Chondrocyte (in vitro differentiated cells): ENCODE results near the gene NKD1. TPM values are rescaled to one million over a fixed set of nuclear protein-coding genes. Genes with fewer than 3 reads are reported as not detected.

Experiments used
- DNase-seq: peaks from one replicate; pipeline ENCODE4 v3.0.0; 2021; ENCODE audit warnings: mixed read lengths, low spot score
- H3K27ac Mint-ChIP-seq: one replicate; pipeline ENCODE4 v1.8.0; 2021; ENCODE audit warnings: mild to moderate bottlenecking, moderate library complexity, mixed read lengths; ENCODE audit not compliant: unreplicated experiment
- H3K27me3 Mint-ChIP-seq: 2 replicates; pipeline ENCODE4 v1.8.0; 2021; ENCODE audit warnings: low read depth, mixed read lengths
- H3K36me3 Mint-ChIP-seq: 2 replicates; pipeline ENCODE4 v1.8.0; 2021; ENCODE audit warnings: low read depth, mixed read lengths
- H3K4me1 Mint-ChIP-seq: 2 replicates; pipeline ENCODE4 v1.8.0; 2021; ENCODE audit warnings: low read depth, mild to moderate bottlenecking, mixed read lengths
- H3K4me3 Mint-ChIP-seq: one replicate; pipeline ENCODE4 v1.8.0; 2021; ENCODE audit warnings: mild to moderate bottlenecking, moderate library complexity, mixed read lengths; ENCODE audit not compliant: unreplicated experiment
- H3K9me3 Mint-ChIP-seq: 2 replicates; pipeline ENCODE4 v1.8.0; 2021; ENCODE audit warnings: low read depth, mixed read lengths
- total RNA-seq: library from RNA; stranded (reverse); gene quantifications from 3 replicates; pipeline ENCODE4 v1.2.1, GENCODE V29; 2021
- TF ChIP-seq, protein P1 (sequence below): fragments of 200-600 bp; sonication (generic); IDR thresholded peaks from 2 replicates; pipeline ENCODE4 v1.5.0; 2021; ENCODE audit warnings: antibody characterized with exemption, mild to moderate bottlenecking, moderate library complexity

The NKD1 gene
- total RNA-seq, 1 donor from 2014 or later: 8.0 TPM

DNA sequence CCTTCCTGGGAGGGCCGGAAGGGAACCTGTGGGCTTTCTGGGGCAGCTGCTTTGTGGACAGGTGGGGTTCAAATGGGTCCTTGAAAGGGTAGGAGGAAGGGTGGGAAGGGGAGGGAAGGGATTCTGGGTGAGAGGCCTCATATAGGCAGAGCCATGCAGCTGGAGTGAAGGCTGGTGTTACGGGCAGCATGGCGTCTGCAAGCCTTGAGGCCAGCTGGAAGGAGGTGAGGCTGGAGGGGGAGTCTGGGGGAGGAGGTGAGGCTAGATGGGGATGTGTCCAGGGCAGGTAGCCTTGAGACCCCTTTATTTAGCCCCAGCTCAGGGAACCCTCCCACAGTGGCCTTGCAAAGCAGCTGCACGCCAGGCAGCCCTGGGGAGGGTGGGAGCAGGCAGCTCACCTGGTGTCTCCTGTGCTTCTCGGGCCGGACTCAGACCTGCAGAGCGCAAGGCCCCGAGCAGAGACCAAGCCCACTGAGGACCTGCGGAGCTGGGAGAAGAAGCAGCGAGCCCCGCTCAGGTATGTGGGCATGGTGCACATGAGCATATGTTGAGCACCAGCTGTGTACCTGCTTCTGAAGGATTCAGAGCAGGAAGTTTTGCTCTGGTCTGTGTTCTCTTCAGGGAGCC lies 82.3 kb downstream of the NKD1 start:
- peaks cover 2% of the 10 kb centered on the region for H3K27me3 Mint-ChIP-seq

DNA sequence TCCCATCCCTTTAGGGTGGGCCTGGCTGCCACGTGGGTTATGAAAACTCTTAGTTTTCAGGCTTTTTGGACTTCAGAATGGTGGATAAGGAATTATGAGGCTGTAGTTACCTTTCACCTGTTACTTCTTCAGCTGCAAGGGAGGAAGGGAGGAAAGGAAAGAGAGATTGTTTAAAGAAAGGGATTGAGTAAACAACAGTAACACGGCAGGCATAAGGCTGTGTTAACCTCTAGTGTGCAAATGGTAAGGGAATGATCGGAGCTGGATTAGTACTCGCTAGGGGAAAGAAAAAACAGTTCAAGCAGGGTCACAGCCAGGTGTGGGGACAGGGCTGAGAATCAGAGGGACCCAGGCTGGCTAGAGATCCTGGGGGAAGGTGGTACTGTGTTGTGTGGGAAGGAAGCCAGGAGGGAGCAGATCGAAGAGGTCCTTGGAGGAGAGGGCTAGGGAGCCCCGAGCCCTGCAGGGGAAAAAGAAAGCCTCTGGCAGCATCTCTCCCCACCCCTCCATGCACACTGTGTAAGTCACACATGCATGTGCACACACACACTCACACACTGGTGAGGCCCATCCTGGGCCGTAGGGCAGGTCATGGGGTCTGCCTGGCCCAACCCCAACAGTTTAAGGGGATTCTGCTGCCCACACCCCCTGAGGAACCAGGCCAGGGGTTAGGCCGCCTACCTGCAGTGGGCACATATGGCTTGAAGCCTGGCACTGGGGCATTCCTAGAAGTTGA lies 83.2 kb downstream of the NKD1 start:
- H3K27ac Mint-ChIP-seq: no peak overlapping the region
- peaks cover 5% of the 10 kb centered on the region for H3K4me1 Mint-ChIP-seq
- TF ChIP-seq, protein P1, sequence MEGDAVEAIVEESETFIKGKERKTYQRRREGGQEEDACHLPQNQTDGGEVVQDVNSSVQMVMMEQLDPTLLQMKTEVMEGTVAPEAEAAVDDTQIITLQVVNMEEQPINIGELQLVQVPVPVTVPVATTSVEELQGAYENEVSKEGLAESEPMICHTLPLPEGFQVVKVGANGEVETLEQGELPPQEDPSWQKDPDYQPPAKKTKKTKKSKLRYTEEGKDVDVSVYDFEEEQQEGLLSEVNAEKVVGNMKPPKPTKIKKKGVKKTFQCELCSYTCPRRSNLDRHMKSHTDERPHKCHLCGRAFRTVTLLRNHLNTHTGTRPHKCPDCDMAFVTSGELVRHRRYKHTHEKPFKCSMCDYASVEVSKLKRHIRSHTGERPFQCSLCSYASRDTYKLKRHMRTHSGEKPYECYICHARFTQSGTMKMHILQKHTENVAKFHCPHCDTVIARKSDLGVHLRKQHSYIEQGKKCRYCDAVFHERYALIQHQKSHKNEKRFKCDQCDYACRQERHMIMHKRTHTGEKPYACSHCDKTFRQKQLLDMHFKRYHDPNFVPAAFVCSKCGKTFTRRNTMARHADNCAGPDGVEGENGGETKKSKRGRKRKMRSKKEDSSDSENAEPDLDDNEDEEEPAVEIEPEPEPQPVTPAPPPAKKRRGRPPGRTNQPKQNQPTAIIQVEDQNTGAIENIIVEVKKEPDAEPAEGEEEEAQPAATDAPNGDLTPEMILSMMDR: no peak
- no peak for DNase-seq
- peaks cover 2% of the 10 kb centered on the region for H3K27me3 Mint-ChIP-seq
- no peak overlapping the region for H3K4me3 Mint-ChIP-seq
- H3K9me3 Mint-ChIP-seq: no peaks in the 10 kb centered on the region
- peaks cover 5% of the 10 kb centered on the region for H3K36me3 Mint-ChIP-seq

More for the DNA sequence above, 82.3 kb downstream of the NKD1 start:
- TF ChIP-seq, protein P1: no peak
- Mint-ChIP-seq H3K4me1 (peaks cover 5% of the 10 kb centered on the region), H3K36me3 (peaks cover 5% of the 10 kb centered on the region), H3K9me3 (no peaks in the 10 kb centered on the region), H3K27ac (no peak overlapping the region), H3K4me3 (no peak overlapping the region)
- DNase-seq: no peak

DNA sequence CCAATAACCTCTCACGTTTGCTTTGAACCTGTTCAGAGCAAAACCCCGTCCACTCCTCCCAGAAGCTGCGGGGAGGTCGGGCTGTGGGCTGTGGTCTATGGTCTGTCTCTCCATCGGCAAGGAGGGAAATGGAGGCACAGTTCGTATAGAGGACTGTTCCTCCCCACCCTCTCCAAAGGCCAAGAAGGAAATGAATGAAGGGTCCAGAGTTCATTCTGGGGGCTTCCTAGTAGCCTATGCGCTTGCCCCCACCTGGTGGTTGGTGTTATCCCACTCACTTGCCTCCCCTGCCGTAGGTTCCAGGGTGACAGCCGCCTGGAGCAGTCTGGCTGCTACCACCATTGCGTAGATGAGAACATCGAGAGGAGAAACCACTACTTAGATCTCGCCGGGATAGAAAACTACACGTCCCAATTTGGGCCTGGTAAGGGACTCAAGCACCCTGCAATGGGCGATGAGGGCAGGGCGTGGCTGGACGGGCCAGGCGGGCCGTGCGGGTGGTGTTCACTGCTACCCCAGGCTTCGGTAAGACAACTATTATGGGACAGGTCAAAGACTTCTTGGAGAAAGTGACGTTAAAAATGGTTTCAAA lies 83.9 kb downstream of the NKD1 start:
- no peak overlapping the region for H3K27ac Mint-ChIP-seq
- TF ChIP-seq, protein P1: no peak
- H3K4me3 Mint-ChIP-seq: no peak overlapping the region
- H3K4me1 Mint-ChIP-seq: peaks cover 4% of the 10 kb centered on the region
- no peaks in the 10 kb centered on the region for H3K9me3 Mint-ChIP-seq
- peaks cover 4% of the 10 kb centered on the region for H3K27me3 Mint-ChIP-seq
- no peak for DNase-seq
- H3K36me3 Mint-ChIP-seq: peaks cover 5% of the 10 kb centered on the region

DNA sequence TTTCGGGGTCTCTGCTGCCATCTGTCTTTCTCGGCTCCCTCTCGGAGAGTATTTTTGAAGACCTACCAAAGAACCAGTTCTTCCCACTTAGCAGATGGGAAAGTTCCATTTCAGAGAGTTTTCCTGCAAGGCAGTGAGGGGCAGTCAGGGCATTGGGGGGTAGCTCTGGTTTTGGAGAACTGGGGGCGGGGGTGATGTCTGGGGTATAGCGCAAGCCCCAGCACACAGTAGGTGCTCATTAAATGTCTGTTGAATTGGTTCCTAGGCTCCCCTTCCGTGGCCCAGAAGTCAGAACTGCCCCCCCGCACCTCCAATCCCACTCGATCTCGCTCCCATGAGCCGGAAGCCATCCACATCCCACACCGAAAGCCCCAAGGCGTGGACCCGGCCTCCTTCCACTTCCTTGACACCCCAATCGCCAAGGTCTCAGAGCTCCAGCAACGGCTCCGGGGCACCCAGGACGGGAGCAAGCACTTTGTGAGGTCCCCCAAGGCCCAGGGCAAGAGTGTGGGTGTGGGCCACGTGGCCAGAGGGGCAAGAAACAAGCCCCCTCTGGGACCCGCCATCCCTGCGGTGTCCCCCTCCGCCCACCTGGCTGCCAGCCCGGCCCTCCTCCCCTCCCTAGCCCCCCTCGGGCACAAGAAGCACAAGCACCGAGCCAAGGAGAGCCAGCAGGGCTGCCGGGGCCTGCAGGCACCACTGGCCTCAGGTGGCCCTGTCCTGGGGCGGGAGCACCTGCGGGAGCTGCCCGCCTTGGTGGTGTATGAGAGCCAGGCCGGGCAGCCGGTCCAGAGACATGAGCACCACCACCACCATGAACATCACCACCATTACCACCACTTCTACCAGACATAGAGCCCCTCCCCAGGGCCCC lies 85.0 kb downstream of the NKD1 start:
- peaks cover 6% of the 10 kb centered on the region for H3K27me3 Mint-ChIP-seq
- H3K36me3 Mint-ChIP-seq: peaks cover 7% of the 10 kb centered on the region
- no peaks in the 10 kb centered on the region for H3K4me1 Mint-ChIP-seq
- H3K4me3 Mint-ChIP-seq: no peak overlapping the region
- H3K9me3 Mint-ChIP-seq: no peaks in the 10 kb centered on the region
- no peak overlapping the region for H3K27ac Mint-ChIP-seq
- no peak for DNase-seq
- TF ChIP-seq, protein P1: no peak

DNA sequence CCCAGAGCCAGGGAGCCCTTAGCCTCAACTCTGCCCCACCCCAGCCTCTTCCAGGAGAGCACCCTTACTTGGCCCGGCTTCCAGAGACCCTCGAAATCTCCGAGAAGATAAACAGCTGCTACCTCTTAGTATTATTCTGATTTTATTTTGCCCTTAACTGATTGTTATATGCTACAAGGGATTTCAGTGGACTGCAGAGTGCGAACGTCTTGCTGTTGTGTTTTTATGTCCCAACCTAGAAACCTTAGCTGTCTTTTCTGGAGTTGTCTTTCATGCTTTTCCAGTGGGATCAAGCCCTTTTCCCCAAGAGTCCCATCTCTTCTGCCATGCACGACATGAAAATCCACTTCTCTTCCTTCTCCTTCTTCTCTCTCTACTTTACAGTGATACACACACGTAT lies 85.9 kb downstream of the NKD1 start:
- Mint-ChIP-seq H3K4me3 (no peak overlapping the region), H3K27me3 (peaks cover 6% of the 10 kb centered on the region), H3K36me3 (peaks cover 7% of the 10 kb centered on the region), H3K9me3 (no peaks in the 10 kb centered on the region), H3K4me1 (no peaks in the 10 kb centered on the region), H3K27ac (no peak overlapping the region)
- TF ChIP-seq, protein P1: no peak
- no peak for DNase-seq
